Lung (tissue), 12 donors: ENCODE results near the gene ST3GAL3. TPM values are rescaled to one million over a fixed set of nuclear protein-coding genes. Genes with fewer than 3 reads are reported as not detected.

Experiments
- ATAC-seq: fragments of 200-7000 bp; cut with Tn5 transposase; one replicate; pipeline ENCODE4 v1.9.1; 2020; ENCODE audit warnings: moderate number of reproducible peaks; ENCODE audit not compliant: insufficient read depth, low FRiP score
- DNase-seq, 3 donors: peaks; one replicate each; pipeline ENCODE4 v3.0.0-alpha.2; 2013 to 2017
- H3K27ac ChIP-seq, 2 donors: one replicate each; pipeline ENCODE4 v1.5.1; 2013; ENCODE audit warnings: mild to moderate bottlenecking in 2 of 2, moderate library complexity in 2 of 2, control low read depth in 1 of 2, inconsistent platforms in 1 of 2, low read depth in 1 of 2, low read length in 1 of 2
- H3K27me3 ChIP-seq, 3 donors: one replicate each; pipeline ENCODE4 v1.5.1; 2013; ENCODE audit warnings: low read length in 2 of 3; ENCODE audit not compliant: control insufficient read depth in 3 of 3, insufficient read depth in 3 of 3
- H3K36me3 ChIP-seq, 4 donors: one replicate each; pipeline ENCODE4 v1.5.1; 2013; ENCODE audit warnings: low read length in 4 of 4, mild to moderate bottlenecking in 1 of 4, moderate library complexity in 1 of 4; ENCODE audit not compliant: control insufficient read depth in 4 of 4, insufficient read depth in 4 of 4
- H3K4me1 ChIP-seq, 5 donors: one replicate each; pipeline ENCODE4 v1.5.1; 2013; ENCODE audit warnings: low read length in 5 of 5, mild to moderate bottlenecking in 2 of 5, moderate library complexity in 1 of 5; ENCODE audit not compliant: control insufficient read depth in 5 of 5, insufficient read depth in 5 of 5
- H3K4me3 ChIP-seq: one replicate; pipeline ENCODE4 v1.5.1; 2013; ENCODE audit warnings: mild to moderate bottlenecking, control low read depth, moderate library complexity
- H3K9ac ChIP-seq, 2 donors: one replicate each; pipeline ENCODE4 v1.5.1; 2013; ENCODE audit warnings: low read length in 2 of 2, control low read depth in 1 of 2; ENCODE audit not compliant: insufficient read depth in 1 of 2
- H3K9me3 ChIP-seq, 4 donors: one replicate each; pipeline ENCODE4 v1.5.1; 2013; ENCODE audit warnings: low read length in 3 of 4, mild to moderate bottlenecking in 1 of 4, moderate library complexity in 1 of 4; ENCODE audit not compliant: control insufficient read depth in 4 of 4, insufficient read depth in 3 of 4
- WGBS, 2 donors: extraction: QIAGEN DNeasy Blood & Tissue Kit; methylation state at CpG; one replicate each; pipeline ENCODE4 v1.1.7; 2013; 5-methylcytosine and 5-hydroxymethylcytosine counted together
- polyA plus RNA-seq, 2 donors: library from polyadenylated mRNA; stranded (reverse); fragments of 200-250 nt; gene quantifications; one replicate each; pipeline ENCODE4 v1.2.1, GENCODE V29; 2013
- total RNA-seq, 2 donors: library from RNA; depleted of rRNA in 1 of 2; stranded (reverse); fragments of >200 nt in 1 of 2; gene quantifications; one replicate each; pipeline ENCODE4 v1.2.1, GENCODE V29; 2014 to 2021
- TF ChIP-seq, protein P1 (sequence below): IDR thresholded peaks from 2 replicates; pipeline ENCODE4 v1.5.1; 2012; ENCODE audit warnings: mild to moderate bottlenecking; ENCODE audit errors: control extremely low read depth, extremely low read depth
- donor health status: control.
- donor health status: control.
- donor health status: Bipolar disorder and iron deficiency.
- donor health status: healthy.
- donor health status: DM: yes; HTN: yes; CAD: no.

ST3GAL3 gene
- total and polyA plus RNA-seq, 4 donors = 8.4 to 28.0 (median 17.1) TPM

- Histone ChIP-seq H3K27me3 (no peaks in the 10 kb centered on the region), H3K27ac (no peak overlapping the region), H3K9me3 (no peaks in the 10 kb centered on the region), H3K4me1 (no peaks in the 10 kb centered on the region), H3K4me3 (no peak overlapping the region), H3K36me3 (peaks cover 8 to 52% (median 15%) of the 10 kb centered on the region in 4 donors), H3K9ac (no peak overlapping the region)
- DNase-seq = no peak
- 90 to 96% methylated on average over 2 of the region's 2 CpGs for WGBS, 2 donors
- ATAC-seq = no peak
- TF ChIP-seq, protein P1, sequence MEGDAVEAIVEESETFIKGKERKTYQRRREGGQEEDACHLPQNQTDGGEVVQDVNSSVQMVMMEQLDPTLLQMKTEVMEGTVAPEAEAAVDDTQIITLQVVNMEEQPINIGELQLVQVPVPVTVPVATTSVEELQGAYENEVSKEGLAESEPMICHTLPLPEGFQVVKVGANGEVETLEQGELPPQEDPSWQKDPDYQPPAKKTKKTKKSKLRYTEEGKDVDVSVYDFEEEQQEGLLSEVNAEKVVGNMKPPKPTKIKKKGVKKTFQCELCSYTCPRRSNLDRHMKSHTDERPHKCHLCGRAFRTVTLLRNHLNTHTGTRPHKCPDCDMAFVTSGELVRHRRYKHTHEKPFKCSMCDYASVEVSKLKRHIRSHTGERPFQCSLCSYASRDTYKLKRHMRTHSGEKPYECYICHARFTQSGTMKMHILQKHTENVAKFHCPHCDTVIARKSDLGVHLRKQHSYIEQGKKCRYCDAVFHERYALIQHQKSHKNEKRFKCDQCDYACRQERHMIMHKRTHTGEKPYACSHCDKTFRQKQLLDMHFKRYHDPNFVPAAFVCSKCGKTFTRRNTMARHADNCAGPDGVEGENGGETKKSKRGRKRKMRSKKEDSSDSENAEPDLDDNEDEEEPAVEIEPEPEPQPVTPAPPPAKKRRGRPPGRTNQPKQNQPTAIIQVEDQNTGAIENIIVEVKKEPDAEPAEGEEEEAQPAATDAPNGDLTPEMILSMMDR = no peak
These were observed 255.0 kb downstream of the ST3GAL3 start for GRCh38 chr1:43962324-43962723.

- no peaks in the 10 kb centered on the region for H3K4me1 ChIP-seq
- ATAC-seq = no peak
- H3K27me3 ChIP-seq = no peaks in the 10 kb centered on the region
- H3K36me3 ChIP-seq = peaks cover 3 to 47% (median 12%) of the 10 kb centered on the region in 4 donors
- H3K4me3 ChIP-seq = no peak overlapping the region
- TF ChIP-seq, protein P1 = no peak
- 89 to 91% methylated on average over 3 of the region's 3 CpGs for WGBS, 2 donors
- DNase-seq = no peak
- H3K27ac ChIP-seq = no peak overlapping the region
- H3K9ac ChIP-seq = no peak overlapping the region
- no peaks in the 10 kb centered on the region for H3K9me3 ChIP-seq
These were observed 255.7 kb downstream of the ST3GAL3 start for GRCh38 chr1:43963006-43963405.

DNA sequence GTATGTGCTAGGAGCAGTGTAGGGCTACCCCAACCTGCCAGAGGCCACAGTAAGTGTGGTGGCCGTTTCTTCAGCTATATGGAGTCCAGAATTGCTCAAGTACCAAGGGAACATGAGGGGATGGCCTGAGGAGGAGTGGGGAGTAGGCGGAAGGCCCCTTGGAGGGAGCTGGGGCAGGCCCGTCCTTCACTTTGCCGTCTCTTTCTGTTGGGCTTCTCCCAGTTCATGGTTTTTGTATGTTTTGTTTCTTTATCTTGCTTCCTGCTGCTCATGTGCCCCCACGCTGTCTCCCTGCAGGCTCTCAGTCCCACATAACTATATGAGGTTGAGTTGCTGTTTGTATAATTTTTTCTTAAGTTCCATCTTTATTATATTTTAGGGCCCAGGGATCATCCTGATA lies 256.6 kb downstream of the ST3GAL3 start:
- no peaks in the 10 kb centered on the region for H3K9me3 ChIP-seq
- ATAC-seq (no peak), DNase-seq (no peak)
- H3K9ac ChIP-seq = no peak overlapping the region
- H3K27me3 ChIP-seq = no peaks in the 10 kb centered on the region
- WGBS, 2 donors = 62 to 79% methylated on average over 5 of the region's 5 CpGs
- H3K4me1 ChIP-seq = no peaks in the 10 kb centered on the region
- TF ChIP-seq, protein P1 = no peak
- H3K4me3 ChIP-seq = no peak overlapping the region
- peaks cover 3 to 39% (median 12%) of the 10 kb centered on the region in 4 donors for H3K36me3 ChIP-seq
- H3K27ac ChIP-seq = no peak overlapping the region

- H3K9ac ChIP-seq = no peak overlapping the region
- WGBS, 2 donors = 92% methylated on average over 3 of the region's 3 CpGs
- no peaks in the 10 kb centered on the region for H3K27me3 ChIP-seq
- no peaks in the 10 kb centered on the region for H3K9me3 ChIP-seq
- no peak overlapping the region for H3K27ac ChIP-seq
- DNase-seq = no peak
- ATAC-seq = no peak
- H3K36me3 ChIP-seq = peaks cover 3 to 29% (median 6%) of the 10 kb centered on the region in 4 donors
- peaks cover 0 to 1% (median 0%) of the 10 kb centered on the region in 5 donors for H3K4me1 ChIP-seq
- TF ChIP-seq, protein P1 = no peak
- no peak overlapping the region for H3K4me3 ChIP-seq
These were observed 258.0 kb downstream of the ST3GAL3 start for GRCh38 chr1:43965316-43965715.
